Prostate gland (tissue), 2 donors: Measurements from ENCODE around the gene FTCD.

ENCODE experiments used
- POLR2A ChIP-seq: fragments of 450-650 bp; IDR thresholded peaks from one replicate; pipeline ENCODE4 v1.6.1; 2016; ENCODE audit warnings: antibody characterized with exemption, mild to moderate bottlenecking
- POLR2AphosphoS5 ChIP-seq: sonication (generic); formaldehyde crosslinking; IDR thresholded peaks from one replicate; pipeline ENCODE4 v1.6.1; 2017; ENCODE audit warnings: antibody characterized with exemption
- TF ChIP-seq, protein P1 (sequence below), 4 experiments: fragments of 200-600 bp in 2 of 4; fragments of 450-650 bp in 2 of 4; sonication (generic) in 2 of 4; IDR thresholded peaks; 1 replicate in 3 of 4; 2 replicates in 1 of 4; pipeline ENCODE4 v1.5.1; 2016 to 2019; ENCODE audit warnings: antibody characterized with exemption in 4 of 4, mild to moderate bottlenecking in 2 of 4, moderate library complexity in 2 of 4

- TF ChIP-seq POLR2AphosphoS5 (no peak), POLR2A (no peak)
- TF ChIP-seq, protein P1, sequence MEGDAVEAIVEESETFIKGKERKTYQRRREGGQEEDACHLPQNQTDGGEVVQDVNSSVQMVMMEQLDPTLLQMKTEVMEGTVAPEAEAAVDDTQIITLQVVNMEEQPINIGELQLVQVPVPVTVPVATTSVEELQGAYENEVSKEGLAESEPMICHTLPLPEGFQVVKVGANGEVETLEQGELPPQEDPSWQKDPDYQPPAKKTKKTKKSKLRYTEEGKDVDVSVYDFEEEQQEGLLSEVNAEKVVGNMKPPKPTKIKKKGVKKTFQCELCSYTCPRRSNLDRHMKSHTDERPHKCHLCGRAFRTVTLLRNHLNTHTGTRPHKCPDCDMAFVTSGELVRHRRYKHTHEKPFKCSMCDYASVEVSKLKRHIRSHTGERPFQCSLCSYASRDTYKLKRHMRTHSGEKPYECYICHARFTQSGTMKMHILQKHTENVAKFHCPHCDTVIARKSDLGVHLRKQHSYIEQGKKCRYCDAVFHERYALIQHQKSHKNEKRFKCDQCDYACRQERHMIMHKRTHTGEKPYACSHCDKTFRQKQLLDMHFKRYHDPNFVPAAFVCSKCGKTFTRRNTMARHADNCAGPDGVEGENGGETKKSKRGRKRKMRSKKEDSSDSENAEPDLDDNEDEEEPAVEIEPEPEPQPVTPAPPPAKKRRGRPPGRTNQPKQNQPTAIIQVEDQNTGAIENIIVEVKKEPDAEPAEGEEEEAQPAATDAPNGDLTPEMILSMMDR (IDR thresholded peaks at IDR 0.05) = no peak
Measured at GRCh38 chr21:46156378-46156645, 933 bp upstream of the FTCD start.
